ENCODE data around the gene ANKRD6.

The ANKRD6 gene

GRCh38 chr6:89585154-89585553 is 152.2 kb downstream of the ANKRD6 start:
- DNase-seq (ENCODE audit: low spot score in 2 of 2) (no peak), ATAC-seq (replicated peaks; ENCODE audit: extremely low read depth, poor library complexity, severe bottlenecking) (no peak)
- Mint-ChIP-seq H3K27me3 (no peaks in the 10 kb centered on the region), H3K9me3 (no peaks in the 10 kb centered on the region), H3K4me1 (no peaks in the 10 kb centered on the region), H3K27ac (ENCODE audit: low read depth) (no peak overlapping the region), H3K4me3 (no peak overlapping the region), H3K36me3 (ENCODE audit: insufficient read depth) (peaks cover 2% of the 10 kb centered on the region)

GRCh38 chr6:89589297-89590025 is 156.5 kb downstream of the ANKRD6 start:
- no peak for DNase-seq (ENCODE audit: low spot score in 2 of 2)
- no peak for ATAC-seq (replicated peaks; ENCODE audit: extremely low read depth, poor library complexity, severe bottlenecking)
- Mint-ChIP-seq H3K4me1 (no peaks in the 10 kb centered on the region), H3K36me3 (ENCODE audit: insufficient read depth) (no peaks in the 10 kb centered on the region), H3K4me3 (no peak overlapping the region), H3K27ac (ENCODE audit: low read depth) (no peak overlapping the region), H3K27me3 (no peaks in the 10 kb centered on the region), H3K9me3 (no peaks in the 10 kb centered on the region)

- no peak for DNase-seq (ENCODE audit: low spot score in 2 of 2)
- no peaks in the 10 kb centered on the region for H3K36me3 Mint-ChIP-seq (ENCODE audit: insufficient read depth)
- H3K4me1 Mint-ChIP-seq = no peaks in the 10 kb centered on the region
- H3K27me3 Mint-ChIP-seq = no peaks in the 10 kb centered on the region
- no peak overlapping the region for H3K4me3 Mint-ChIP-seq
- no peak overlapping the region for H3K27ac Mint-ChIP-seq (ENCODE audit: low read depth)
- ATAC-seq (replicated peaks; ENCODE audit: extremely low read depth, poor library complexity, severe bottlenecking) = no peak
- H3K9me3 Mint-ChIP-seq = no peaks in the 10 kb centered on the region
Measured at GRCh38 chr6:89590133-89590532, 157.2 kb downstream of the ANKRD6 start.

- Mint-ChIP-seq H3K9me3 (no peaks in the 10 kb centered on the region), H3K4me1 (peaks cover 12% of the 10 kb centered on the region), H3K4me3 (no peak overlapping the region), H3K36me3 (ENCODE audit: insufficient read depth) (no peaks in the 10 kb centered on the region), H3K27ac (ENCODE audit: low read depth) (no peak overlapping the region), H3K27me3 (no peaks in the 10 kb centered on the region)
- no peak for ATAC-seq (replicated peaks; ENCODE audit: extremely low read depth, poor library complexity, severe bottlenecking)
- no peak for DNase-seq (ENCODE audit: low spot score in 2 of 2)
Measured at GRCh38 chr6:89591745-89592144, 158.8 kb downstream of the ANKRD6 start.

- DNase-seq (ENCODE audit: low spot score in 2 of 2) = no peak
- Mint-ChIP-seq H3K27ac (ENCODE audit: low read depth) (peak overlapping the region; percentile 41), H3K27me3 (no peaks in the 10 kb centered on the region), H3K4me3 (no peak overlapping the region), H3K9me3 (no peaks in the 10 kb centered on the region), H3K36me3 (ENCODE audit: insufficient read depth) (no peaks in the 10 kb centered on the region), H3K4me1 (peaks cover 12% of the 10 kb centered on the region)
- peak; percentile 49 for ATAC-seq (replicated peaks; ENCODE audit: extremely low read depth, poor library complexity, severe bottlenecking)
Measured at GRCh38 chr6:89596056-89596455, 163.1 kb downstream of the ANKRD6 start.

GRCh38 chr6:89596484-89596883 is 163.5 kb downstream of the ANKRD6 start:
- no peaks in the 10 kb centered on the region for H3K9me3 Mint-ChIP-seq
- no peaks in the 10 kb centered on the region for H3K36me3 Mint-ChIP-seq (ENCODE audit: insufficient read depth)
- H3K27me3 Mint-ChIP-seq = no peaks in the 10 kb centered on the region
- H3K27ac Mint-ChIP-seq (ENCODE audit: low read depth) = peak overlapping the region; percentile 41
- H3K4me1 Mint-ChIP-seq = peaks cover 12% of the 10 kb centered on the region
- no peak overlapping the region for H3K4me3 Mint-ChIP-seq
- no peak for ATAC-seq (replicated peaks; ENCODE audit: extremely low read depth, poor library complexity, severe bottlenecking)
- DNase-seq (ENCODE audit: low spot score in 2 of 2) = no peak

- Mint-ChIP-seq H3K27me3 (no peaks in the 10 kb centered on the region), H3K4me3 (no peak overlapping the region), H3K9me3 (no peaks in the 10 kb centered on the region), H3K27ac (ENCODE audit: low read depth) (no peak overlapping the region), H3K4me1 (peaks cover 12% of the 10 kb centered on the region), H3K36me3 (ENCODE audit: insufficient read depth) (no peaks in the 10 kb centered on the region)
- DNase-seq (ENCODE audit: low spot score in 2 of 2) = no peak
- ATAC-seq (replicated peaks; ENCODE audit: extremely low read depth, poor library complexity, severe bottlenecking) = no peak
Measured at GRCh38 chr6:89597372-89597771, 164.4 kb downstream of the ANKRD6 start.

GRCh38 chr6:89597988-89598387 is 165.0 kb downstream of the ANKRD6 start:
- no peak for ATAC-seq (replicated peaks; ENCODE audit: extremely low read depth, poor library complexity, severe bottlenecking)
- no peak overlapping the region for H3K4me3 Mint-ChIP-seq
- H3K27ac Mint-ChIP-seq (ENCODE audit: low read depth) = no peak overlapping the region
- no peak for DNase-seq (ENCODE audit: low spot score in 2 of 2)
- H3K27me3 Mint-ChIP-seq = no peaks in the 10 kb centered on the region
- H3K9me3 Mint-ChIP-seq = no peaks in the 10 kb centered on the region
- peaks cover 12% of the 10 kb centered on the region for H3K4me1 Mint-ChIP-seq
- no peaks in the 10 kb centered on the region for H3K36me3 Mint-ChIP-seq (ENCODE audit: insufficient read depth)

- no peak overlapping the region for H3K27ac Mint-ChIP-seq (ENCODE audit: low read depth)
- ATAC-seq (replicated peaks; ENCODE audit: extremely low read depth, poor library complexity, severe bottlenecking) (no peak), DNase-seq (ENCODE audit: low spot score in 2 of 2) (no peak)
- H3K36me3 Mint-ChIP-seq (ENCODE audit: insufficient read depth) = peaks cover 2% of the 10 kb centered on the region
- H3K9me3 Mint-ChIP-seq = no peaks in the 10 kb centered on the region
- H3K4me1 Mint-ChIP-seq = peaks cover 12% of the 10 kb centered on the region
- no peaks in the 10 kb centered on the region for H3K27me3 Mint-ChIP-seq
- no peak overlapping the region for H3K4me3 Mint-ChIP-seq
Measured at GRCh38 chr6:89599727-89600126, 166.8 kb downstream of the ANKRD6 start.

GRCh38 chr6:89602166-89602565 is 169.2 kb downstream of the ANKRD6 start:
- DNase-seq (ENCODE audit: low spot score in 2 of 2) = no peak
- H3K36me3 Mint-ChIP-seq (ENCODE audit: insufficient read depth) = peaks cover 2% of the 10 kb centered on the region
- H3K27me3 Mint-ChIP-seq = no peaks in the 10 kb centered on the region
- no peak overlapping the region for H3K27ac Mint-ChIP-seq (ENCODE audit: low read depth)
- H3K4me3 Mint-ChIP-seq = no peak overlapping the region
- ATAC-seq (replicated peaks; ENCODE audit: extremely low read depth, poor library complexity, severe bottlenecking) = no peak
- no peaks in the 10 kb centered on the region for H3K9me3 Mint-ChIP-seq
- no peaks in the 10 kb centered on the region for H3K4me1 Mint-ChIP-seq

GRCh38 chr6:89604653-89605052 is 171.7 kb downstream of the ANKRD6 start:
- H3K27ac Mint-ChIP-seq (ENCODE audit: low read depth) = no peak overlapping the region
- ATAC-seq (replicated peaks; ENCODE audit: extremely low read depth, poor library complexity, severe bottlenecking) = no peak
- no peak overlapping the region for H3K4me3 Mint-ChIP-seq
- no peaks in the 10 kb centered on the region for H3K4me1 Mint-ChIP-seq
- H3K36me3 Mint-ChIP-seq (ENCODE audit: insufficient read depth) = peaks cover 4% of the 10 kb centered on the region
- H3K27me3 Mint-ChIP-seq = no peaks in the 10 kb centered on the region
- DNase-seq (ENCODE audit: low spot score in 2 of 2) = no peak
- H3K9me3 Mint-ChIP-seq = no peaks in the 10 kb centered on the region

GRCh38 chr6:89605861-89606260 is 172.9 kb downstream of the ANKRD6 start:
- Mint-ChIP-seq H3K27me3 (no peaks in the 10 kb centered on the region), H3K4me1 (no peaks in the 10 kb centered on the region), H3K27ac (ENCODE audit: low read depth) (no peak overlapping the region), H3K9me3 (no peaks in the 10 kb centered on the region), H3K36me3 (ENCODE audit: insufficient read depth) (peaks cover 4% of the 10 kb centered on the region), H3K4me3 (no peak overlapping the region)
- ATAC-seq (replicated peaks; ENCODE audit: extremely low read depth, poor library complexity, severe bottlenecking) (no peak), DNase-seq (ENCODE audit: low spot score in 2 of 2) (no peak)

GRCh38 chr6:89610149-89610642 is 177.2 kb downstream of the ANKRD6 start:
- no peaks in the 10 kb centered on the region for H3K4me1 Mint-ChIP-seq
- H3K27me3 Mint-ChIP-seq = no peaks in the 10 kb centered on the region
- H3K27ac Mint-ChIP-seq (ENCODE audit: low read depth) = no peak overlapping the region
- no peaks in the 10 kb centered on the region for H3K9me3 Mint-ChIP-seq
- no peak overlapping the region for H3K4me3 Mint-ChIP-seq
- ATAC-seq (replicated peaks; ENCODE audit: extremely low read depth, poor library complexity, severe bottlenecking) = peak; percentile 68
- H3K36me3 Mint-ChIP-seq (ENCODE audit: insufficient read depth) = peaks cover 2% of the 10 kb centered on the region
- DNase-seq (ENCODE audit: low spot score in 2 of 2) = peak; percentile 54 to 70
